ENCODE results near the gene FTSJ3.

Gene FTSJ3

GRCh38 chr17:63772801-63773271 is 54.6 kb downstream of the FTSJ3 start:
- Histone ChIP-seq H3K9me3 (ENCODE audit: control insufficient read depth, insufficient read depth, low read length) (no peaks in the 10 kb centered on the region), H3K4me1 (ENCODE audit: insufficient read depth, low read length) (peaks cover 4% of the 10 kb centered on the region), H3K36me3 (ENCODE audit: insufficient read depth, low read length) (0 out of 2 replicates have a peak, but pooled peaks cover 3% of the 10 kb centered on the region)

More at GRCh38 chr17:63772801-63773271, 54.6 kb downstream of the FTSJ3 start:
- peak overlapping the region; percentile 78 for H3K9ac ChIP-seq (ENCODE audit: low read depth, low read length)

Data from ES-I3 (cell line).